Midbrain (tissue), 1 donor: ENCODE data around the gene PM20D2.

Experiments used
- DNase-seq: peaks from one replicate; lab custom pipeline; 2025; lab: John Stamatoyannopoulos, UW

Gene PM20D2

DNA sequence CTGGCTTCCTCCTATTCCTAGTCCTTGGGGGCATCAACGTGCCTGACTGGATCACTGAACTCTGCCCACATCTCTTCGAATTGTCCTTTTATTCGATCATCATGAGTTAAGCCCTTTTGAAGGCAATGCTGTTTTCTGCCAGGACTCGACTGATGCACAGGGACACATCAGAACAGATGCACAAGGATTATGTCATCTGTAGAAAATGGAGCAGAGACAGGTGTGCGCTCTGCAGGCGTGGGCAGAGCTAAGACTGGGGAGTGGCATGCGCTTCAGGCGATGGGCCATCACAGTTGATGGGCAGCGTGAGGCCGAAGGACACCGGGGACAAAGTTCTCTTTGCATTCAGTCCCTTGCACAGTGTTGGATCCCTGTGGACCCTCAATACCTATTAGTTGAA lies 58.2 kb downstream of the PM20D2 start:
- DNase-seq = no peak

DNA sequence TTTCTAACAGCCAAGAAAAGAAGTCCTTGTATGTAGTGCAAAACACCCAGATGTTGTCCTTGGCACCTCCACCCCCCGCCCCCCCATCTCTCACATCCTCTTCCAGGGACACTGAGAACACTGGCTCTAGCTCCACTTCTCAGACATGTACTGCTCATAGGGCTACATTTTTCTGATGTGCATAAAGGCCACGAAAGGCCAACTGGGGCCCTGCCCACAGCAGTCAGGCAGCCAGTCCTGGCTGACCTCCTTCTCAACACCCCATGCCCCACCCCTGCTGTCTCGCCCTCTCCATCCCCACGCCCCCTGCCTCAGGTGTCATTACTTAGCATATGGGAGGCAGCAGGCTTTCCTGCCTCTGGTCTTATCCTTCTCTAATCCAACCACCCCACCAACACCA lies 60.0 kb downstream of the PM20D2 start:
- DNase-seq = no peak

DNA sequence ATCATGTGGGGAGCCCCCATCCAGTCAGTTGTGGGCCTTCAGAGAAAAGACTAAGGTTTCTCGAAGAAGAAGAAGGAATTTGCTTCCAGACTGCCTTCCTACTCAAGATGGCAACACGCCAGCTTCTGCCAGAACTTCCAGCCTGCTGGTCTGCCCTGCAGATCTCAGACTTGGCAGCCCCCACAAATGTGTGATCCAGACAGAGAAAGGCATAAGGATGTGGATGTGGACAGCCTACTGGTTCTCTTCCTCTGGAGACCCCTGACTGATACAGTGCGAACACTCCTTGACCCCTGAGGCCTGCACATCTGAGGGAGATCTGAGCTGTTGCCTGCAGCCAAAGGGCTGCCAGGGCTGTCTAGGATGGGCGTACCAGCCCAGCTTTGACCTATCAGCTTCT lies 62.7 kb downstream of the PM20D2 start:
- no peak for DNase-seq

DNA sequence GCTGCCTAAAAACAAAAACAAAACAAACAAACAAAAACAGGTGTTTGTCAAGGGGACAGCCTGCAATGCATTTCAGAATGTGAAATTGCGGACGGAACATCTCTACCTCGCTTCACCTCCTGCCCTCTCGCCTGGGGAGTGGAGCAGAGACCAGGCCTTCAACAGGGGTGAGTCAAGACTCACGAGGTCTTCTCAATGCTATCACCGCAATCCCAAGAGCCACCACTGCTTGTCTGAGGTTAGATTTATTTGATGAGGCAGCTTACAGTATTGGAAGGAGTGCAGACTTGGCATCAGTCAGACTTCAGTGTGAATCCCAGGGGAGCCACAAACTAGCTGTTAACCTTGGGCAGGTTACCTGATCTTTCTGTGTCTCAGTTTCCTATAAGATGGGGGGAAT lies 63.6 kb downstream of the PM20D2 start:
- DNase-seq = no peak

DNA sequence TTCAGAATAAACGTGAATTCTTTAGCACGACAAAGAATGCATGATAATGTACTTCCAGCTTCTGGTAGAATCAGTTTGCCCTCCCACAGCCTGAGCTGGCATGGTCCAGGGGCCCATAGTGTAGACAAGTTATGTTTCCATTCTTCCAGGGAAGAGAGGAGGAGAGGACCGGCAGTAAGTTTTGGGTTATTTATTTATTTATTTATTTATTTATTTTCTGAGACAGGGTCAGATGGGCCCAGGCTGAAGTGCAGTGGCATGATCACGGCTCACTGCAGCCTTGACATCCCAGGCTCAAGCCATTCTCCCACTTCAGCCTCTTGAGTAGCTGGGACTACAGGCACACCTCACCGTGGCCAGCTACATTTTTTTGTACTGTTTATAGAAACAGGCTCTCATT lies 66.6 kb downstream of the PM20D2 start:
- DNase-seq = no peak

DNA sequence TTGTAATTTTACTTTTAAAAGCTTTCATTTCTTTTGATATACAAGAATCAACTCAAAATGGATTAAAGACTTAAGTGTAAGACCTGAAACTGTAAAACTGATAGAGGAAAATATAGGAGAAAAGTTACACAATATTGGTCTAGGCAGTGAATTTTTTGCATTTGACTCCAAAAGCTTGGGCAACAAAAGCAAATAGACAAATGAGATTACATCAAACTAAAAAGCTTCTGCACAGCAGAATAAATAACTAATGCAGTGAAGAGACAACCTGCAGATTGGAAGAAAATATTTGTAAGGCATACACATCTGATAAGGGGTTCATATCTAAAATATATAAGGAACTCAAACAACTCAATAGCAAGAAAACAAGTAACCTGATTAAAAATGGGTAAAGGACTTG lies 68.3 kb downstream of the PM20D2 start:
- no peak for DNase-seq
